HG03378 (cell line): ENCODE results near the gene RBBP8NL.

Experiments
- ATAC-seq: cut with Tn5 transposase; IDR thresholded peaks from one replicate; pipeline ENCODE4 v1.9.1; 2021; ENCODE audit warnings: mild to moderate bottlenecking, moderate library complexity; ENCODE audit not compliant: unreplicated experiment

The RBBP8NL gene

GRCh38 chr20:62363920-62364851 is 63.2 kb downstream of the RBBP8NL start:
- no peak for ATAC-seq

- no peak for ATAC-seq
These were observed 64.1 kb downstream of the RBBP8NL start for GRCh38 chr20:62362991-62363919.

DNA sequence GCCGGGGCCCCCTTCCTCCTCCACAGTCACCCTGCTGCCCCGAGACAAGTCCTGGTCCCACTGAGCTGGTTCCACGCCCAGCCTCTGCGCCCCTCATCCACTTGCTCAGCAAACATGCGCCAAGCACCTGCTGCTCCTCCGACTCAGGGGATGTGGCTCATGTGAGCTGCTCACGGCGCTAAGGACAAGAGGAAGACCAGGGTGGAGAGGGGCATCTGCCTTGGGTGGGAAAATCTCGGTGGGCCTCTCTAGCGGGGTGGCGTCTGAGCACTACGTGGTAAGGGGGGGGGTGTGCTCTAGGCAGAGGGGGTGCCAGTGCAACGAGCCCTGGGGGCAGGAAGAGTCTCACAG is 64.8 kb downstream of the RBBP8NL start:
- no peak for ATAC-seq

- no peak for ATAC-seq
These were observed 65.3 kb downstream of the RBBP8NL start for GRCh38 chr20:62361799-62362589.

DNA sequence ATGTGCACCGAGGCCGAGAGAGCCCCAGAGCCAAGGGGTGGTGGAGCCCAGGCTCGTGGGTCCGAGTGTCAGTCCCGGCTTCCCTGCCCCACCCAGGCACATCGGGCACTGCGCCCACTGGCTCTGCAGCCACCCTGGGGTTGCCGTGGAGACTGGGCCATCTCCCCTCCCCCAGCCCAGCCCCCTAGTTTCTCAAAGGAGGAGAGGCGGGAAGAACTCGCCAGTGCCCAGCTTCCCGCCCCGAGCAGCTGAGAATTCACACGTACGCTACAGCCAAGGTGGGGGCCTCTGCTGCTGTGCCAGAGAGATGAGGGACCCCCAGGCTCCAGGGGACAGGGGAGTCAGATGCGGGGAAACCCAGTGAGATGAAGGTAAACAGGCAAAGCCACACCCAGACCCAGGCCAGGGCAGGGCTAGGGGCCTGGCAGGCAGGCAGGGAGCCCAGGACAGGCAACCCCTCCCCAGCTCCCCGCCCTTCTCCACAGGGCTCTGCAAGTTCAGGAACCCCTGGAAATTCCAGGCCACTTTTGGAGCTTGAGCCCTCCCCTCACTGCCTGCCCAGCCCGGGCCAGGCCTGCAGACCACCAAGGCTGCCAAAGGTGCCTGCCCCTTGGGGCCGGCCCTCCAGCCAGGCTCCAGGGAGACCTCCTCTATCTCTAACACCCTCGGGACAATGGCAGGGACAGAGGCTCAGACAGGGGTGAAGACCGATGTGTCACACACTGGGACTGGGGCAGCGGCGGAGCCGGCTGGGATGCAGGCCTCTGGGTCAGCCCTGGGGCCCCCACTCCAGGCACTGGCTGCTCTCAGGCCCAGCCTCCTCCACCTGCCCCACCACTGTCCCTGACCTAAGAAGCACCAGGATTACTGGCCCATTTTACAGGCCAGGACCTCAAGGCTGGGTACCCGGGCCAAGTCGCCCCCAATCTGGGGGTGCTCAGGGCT is 66.2 kb downstream of the RBBP8NL start:
- no peak for ATAC-seq
